ENCODE results near the gene PRKCA.

PRKCA gene

GRCh38 chr17:66762276-66762675 is 459.9 kb downstream of the PRKCA start:
- no peak for DNase-seq

GRCh38 chr17:66763056-66763455 is 460.6 kb downstream of the PRKCA start:
- no peak for DNase-seq

GRCh38 chr17:66764506-66764905 is 462.1 kb downstream of the PRKCA start:
- DNase-seq, result no peak

GRCh38 chr17:66767154-66767933 is 464.9 kb downstream of the PRKCA start:
- no peak for DNase-seq

GRCh38 chr17:66769911-66770310 is 467.5 kb downstream of the PRKCA start:
- DNase-seq, result no peak

GRCh38 chr17:66772148-66772812 is 469.9 kb downstream of the PRKCA start:
- no peak for DNase-seq

GRCh38 chr17:66775271-66775670 is 472.9 kb downstream of the PRKCA start:
- DNase-seq, result no peak

- DNase-seq, result no peak
These were observed 473.5 kb downstream of the PRKCA start for GRCh38 chr17:66775881-66776400.

GRCh38 chr17:66776999-66777688 is 474.7 kb downstream of the PRKCA start:
- DNase-seq, result no peak

- DNase-seq, result no peak
These were observed 475.3 kb downstream of the PRKCA start for GRCh38 chr17:66777689-66778225.

GRCh38 chr17:66778531-66779236 is 476.3 kb downstream of the PRKCA start:
- DNase-seq, result no peak

- no peak for DNase-seq
These were observed 476.8 kb downstream of the PRKCA start for GRCh38 chr17:66779237-66779606.

- no peak for DNase-seq
These were observed 478.7 kb downstream of the PRKCA start for GRCh38 chr17:66781135-66781534.

- DNase-seq, result no peak
These were observed 480.4 kb downstream of the PRKCA start for GRCh38 chr17:66782851-66783250.

GRCh38 chr17:66783656-66784381 is 481.4 kb downstream of the PRKCA start:
- DNase-seq, result no peak

GRCh38 chr17:66784621-66785364 is 482.4 kb downstream of the PRKCA start:
- DNase-seq, result no peak

GRCh38 chr17:66786107-66786506 is 483.7 kb downstream of the PRKCA start:
- no peak for DNase-seq

GRCh38 chr17:66787914-66788313 is 485.5 kb downstream of the PRKCA start:
- DNase-seq, result no peak

- no peak for DNase-seq
These were observed 486.7 kb downstream of the PRKCA start for GRCh38 chr17:66789093-66789492.

GRCh38 chr17:66789961-66790437 is 487.6 kb downstream of the PRKCA start:
- DNase-seq, result no peak

GRCh38 chr17:66790501-66791061 is 488.2 kb downstream of the PRKCA start:
- no peak for DNase-seq
